GM12874 (cell line): ENCODE measurements around the gene PARD3.

Experiments
- TF ChIP-seq, protein P1 (sequence below): IDR thresholded peaks from 2 replicates; pipeline ENCODE4 v1.5.1; 2011; ENCODE audit warnings: low read depth, mild to moderate bottlenecking, control low read depth, low read length, moderate library complexity; ENCODE audit not compliant: insufficient read depth

The PARD3 gene

DNA sequence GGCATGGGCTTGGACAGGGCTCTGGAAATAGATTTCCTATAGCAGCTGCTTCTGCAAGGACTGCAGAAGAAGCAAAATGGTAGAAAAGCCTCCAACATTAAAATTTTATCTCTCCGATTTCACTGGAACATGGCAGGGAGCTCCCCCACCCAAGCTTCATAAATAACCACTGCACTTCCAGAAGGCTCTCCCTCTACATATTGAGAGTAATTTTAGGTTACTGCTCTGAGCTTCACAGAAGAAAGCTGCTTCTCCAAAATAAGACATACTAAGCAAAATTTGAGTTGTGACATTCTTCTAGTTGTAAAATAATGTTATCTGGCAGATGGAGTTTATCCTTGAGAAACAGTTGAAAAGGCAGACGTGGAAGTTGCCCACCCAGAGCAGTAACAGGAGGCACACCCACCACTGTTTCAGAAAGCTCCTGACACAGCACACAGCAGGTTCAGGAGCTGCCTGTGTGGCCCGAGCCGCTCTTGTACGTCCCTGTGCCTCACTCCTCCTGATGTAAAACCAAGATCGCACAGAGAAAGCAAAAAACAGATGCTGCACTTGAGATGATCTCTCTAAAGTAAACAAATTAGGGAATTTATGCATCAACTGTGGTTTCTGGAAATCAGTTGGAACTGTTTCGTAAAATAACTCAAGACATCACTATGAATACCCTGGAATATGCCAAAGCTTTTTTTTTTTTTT, 621.0 kb downstream of the PARD3 start:
- TF ChIP-seq, protein P1, sequence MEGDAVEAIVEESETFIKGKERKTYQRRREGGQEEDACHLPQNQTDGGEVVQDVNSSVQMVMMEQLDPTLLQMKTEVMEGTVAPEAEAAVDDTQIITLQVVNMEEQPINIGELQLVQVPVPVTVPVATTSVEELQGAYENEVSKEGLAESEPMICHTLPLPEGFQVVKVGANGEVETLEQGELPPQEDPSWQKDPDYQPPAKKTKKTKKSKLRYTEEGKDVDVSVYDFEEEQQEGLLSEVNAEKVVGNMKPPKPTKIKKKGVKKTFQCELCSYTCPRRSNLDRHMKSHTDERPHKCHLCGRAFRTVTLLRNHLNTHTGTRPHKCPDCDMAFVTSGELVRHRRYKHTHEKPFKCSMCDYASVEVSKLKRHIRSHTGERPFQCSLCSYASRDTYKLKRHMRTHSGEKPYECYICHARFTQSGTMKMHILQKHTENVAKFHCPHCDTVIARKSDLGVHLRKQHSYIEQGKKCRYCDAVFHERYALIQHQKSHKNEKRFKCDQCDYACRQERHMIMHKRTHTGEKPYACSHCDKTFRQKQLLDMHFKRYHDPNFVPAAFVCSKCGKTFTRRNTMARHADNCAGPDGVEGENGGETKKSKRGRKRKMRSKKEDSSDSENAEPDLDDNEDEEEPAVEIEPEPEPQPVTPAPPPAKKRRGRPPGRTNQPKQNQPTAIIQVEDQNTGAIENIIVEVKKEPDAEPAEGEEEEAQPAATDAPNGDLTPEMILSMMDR, result no peak

DNA sequence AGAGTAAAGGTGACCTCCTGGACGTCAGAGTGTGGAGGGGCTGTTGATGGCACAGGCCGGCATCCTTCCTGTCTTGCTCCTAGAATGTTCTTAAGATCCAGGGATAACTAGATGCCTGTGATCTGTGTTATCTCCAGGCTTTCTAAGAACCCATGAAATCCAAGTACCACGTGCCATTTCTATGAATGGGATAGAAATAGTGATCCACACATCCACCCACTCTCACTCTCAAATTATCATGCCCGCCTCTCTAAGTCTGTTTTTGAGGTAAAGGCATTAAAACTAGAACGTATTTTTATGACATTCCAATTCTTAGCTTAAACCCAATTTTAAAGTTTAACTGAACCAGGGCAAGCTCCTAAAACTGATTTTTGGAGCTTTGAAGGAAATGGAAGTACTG, 622.5 kb downstream of the PARD3 start:
- TF ChIP-seq, protein P1, result no peak

DNA sequence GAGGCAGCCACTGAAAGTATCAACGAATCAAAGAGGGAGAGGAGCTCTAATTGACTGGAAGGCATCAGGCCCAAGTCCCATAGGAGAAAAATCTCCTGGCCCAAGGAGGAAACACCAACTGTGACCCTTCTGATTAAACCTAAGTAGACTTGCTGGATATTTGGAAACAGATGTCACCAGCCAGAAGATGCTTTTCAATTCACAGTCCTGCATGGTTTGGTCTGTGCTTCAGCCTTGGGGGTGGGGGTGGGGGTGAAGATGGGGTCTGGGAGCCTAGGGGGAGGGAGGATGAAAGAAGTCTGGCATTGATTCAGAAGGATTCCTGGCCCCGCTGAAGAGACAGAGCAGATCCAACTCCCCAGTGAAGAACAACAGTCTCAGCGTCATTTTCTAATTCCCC, 623.7 kb downstream of the PARD3 start:
- TF ChIP-seq, protein P1, result no peak

DNA sequence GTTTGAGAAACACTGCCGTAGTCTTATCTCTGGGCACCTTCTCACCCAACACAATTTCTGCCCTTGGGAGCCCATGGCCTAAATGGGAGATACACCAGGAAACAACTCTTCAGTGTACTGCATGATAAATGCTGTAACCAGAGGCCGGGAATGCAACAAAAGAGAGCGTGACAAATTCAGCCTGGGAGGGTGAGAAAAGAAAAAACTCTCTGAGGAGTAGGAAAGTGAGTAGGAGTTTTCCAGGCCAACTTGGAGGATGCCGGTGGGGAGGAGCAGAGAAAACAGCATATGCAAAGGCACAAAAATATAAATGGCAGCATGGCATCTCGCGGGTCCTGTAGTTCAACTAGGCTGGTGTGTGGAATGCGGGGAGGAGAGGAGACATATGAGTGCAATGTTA, 624.5 kb downstream of the PARD3 start:
- TF ChIP-seq, protein P1, result no peak

DNA sequence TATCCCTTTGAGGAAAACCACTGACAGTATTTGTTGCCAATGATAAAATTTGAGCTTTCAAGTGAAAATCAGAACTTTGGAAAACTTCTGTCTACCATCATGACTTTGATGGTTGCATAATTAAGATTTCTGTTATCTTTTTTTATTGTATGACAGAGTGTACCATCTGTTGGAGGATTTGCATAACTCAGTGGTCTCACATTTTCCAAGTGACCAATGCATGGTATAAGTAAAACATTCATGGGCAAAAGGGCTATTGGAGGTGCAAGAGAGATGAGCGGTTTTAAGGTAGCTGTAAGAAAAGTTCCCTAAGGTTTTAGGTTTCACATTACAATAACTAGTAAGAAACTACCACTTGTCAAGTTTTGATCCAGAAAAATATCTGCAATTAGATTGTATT, 625.3 kb downstream of the PARD3 start:
- TF ChIP-seq, protein P1, result no peak

DNA sequence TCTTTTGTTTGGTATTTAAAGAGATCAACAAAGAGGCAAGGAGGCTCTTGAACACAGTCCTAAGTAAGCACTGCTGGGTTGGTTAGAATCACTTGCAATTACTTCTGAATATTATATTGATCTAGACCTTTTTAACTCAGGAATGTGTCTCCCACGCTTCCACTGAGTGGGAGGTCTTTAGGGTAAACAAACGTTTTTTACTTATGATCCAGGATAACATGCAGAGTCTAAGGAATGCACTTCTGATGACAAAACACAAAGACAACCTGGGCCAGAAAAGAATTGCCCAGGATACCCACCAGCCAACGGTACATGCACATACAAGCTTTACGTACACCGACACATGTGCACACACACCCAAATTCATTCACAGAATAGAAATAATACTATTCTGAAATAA, 626.9 kb downstream of the PARD3 start:
- TF ChIP-seq, protein P1, result no peak

DNA sequence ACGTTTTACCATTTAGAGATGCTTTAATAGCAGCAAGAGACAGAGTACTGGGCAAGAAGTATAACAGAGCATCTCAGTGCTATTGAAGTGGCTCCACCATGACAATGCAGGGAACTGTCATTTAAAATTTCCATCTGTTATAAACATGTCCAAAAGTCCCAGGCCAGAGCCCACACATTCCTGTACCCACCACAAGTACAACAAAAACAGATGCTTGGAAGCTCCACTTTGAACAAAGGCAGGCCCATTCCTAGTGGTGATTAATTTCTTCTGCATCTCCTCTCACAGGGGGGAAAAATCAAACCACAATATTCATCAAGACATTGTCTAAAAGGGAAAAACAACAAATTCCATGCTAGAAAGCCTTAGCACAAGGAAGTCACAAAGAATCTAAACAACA, 627.9 kb downstream of the PARD3 start:
- TF ChIP-seq, protein P1, result no peak

DNA sequence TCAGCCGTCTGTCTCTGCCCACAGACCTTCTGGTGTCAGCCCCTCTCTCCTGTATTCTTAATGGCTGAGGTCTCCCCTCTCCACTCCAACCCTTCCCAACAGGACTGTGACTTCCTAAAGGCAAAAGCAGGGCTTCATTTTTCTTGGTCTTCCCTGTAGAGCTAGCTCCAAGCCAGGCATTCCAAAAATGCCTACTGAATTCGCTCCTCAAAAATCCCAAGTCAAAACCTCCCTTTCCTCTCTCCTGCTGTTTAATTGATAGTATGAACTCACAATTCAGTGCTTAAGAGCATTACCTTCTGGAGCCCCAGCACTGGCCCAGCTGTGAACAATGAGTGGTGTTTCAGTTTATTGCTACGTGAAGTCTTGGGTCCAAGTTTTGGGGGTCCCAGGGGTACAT, 628.4 kb downstream of the PARD3 start:
- TF ChIP-seq, protein P1, result no peak
